HG02885 (cell line): ENCODE results near the gene GNB5.

Experiments used
- ATAC-seq: cut with Tn5 transposase; IDR thresholded peaks from one replicate; pipeline ENCODE4 v1.9.1; 2021; ENCODE audit warnings: mild to moderate bottlenecking; ENCODE audit not compliant: unreplicated experiment, poor library complexity

GNB5 gene

DNA sequence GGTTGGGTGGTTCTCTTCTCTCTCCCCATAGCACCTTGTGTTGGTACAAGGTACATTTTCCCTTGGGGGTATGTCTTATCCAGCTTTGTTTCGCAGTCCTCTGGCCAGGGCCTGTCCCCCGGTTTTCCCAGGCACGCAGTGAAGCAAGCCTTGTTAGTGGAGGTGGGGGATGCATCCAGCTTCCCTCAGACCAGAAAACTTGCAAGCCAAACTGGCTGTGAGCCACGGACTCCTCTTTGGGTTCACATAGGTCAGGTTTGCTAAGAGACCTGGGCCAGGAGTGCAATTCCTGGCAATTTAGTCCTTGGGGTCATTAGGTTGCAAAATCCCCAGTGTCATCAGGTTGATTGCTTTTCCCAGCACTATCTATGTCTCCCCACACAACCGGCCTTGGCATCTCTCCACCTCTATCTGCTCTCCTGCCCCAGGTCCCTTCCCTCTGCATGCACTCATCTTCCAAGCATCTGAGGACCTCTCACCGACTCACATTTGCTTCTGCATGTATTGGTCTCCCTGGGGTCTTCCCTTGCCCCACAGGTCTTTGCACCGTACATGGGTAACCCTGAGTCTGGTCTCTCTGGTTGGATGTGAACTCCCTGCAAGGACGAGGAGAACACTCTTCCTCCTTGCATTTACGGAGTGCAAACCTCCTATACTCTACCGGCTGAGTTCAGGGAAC is 112.9 kb downstream of the GNB5 start:
- no peak for ATAC-seq

DNA sequence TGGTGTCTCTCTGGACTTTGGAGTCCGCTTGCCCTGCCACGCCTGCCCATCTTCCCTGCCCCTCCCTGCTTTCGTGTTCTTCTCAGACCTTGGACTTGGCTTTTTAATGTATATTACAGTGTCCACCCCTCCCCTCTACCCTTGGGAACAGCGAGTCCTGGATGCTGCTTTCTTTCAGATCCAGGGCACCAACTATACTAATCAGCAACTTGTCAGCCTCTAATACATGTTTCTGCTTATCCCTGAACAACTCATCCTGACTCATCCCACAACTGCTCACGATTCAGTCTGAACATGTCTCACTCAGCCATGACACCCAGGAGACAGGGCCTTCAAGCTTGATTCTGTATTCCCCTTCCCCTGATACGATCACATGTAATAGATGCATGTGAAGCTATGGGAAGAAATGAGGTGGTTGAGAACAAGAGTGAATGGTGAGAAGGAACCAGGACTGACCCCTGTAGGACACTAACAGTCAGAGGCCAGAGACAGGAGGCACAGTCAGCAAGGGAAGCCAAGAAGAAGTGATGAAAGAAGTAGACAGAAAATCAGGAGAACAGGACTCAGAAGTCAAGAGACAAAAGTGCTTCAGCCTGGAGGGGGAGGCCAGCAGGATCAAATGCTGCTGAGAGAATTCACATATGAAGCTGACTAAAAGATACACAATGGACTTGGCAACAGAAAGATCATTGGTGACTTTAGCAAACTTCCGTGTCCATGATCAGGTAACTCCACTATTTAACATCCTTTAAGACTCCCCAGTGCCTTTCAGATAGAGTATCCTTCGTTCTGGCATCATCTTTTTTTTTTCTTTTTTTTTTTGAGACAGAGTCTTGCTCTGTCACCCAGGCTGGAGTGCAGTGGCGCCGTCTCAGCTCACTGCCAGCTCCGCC is 114.1 kb downstream of the GNB5 start:
- ATAC-seq, result peak; percentile 78

- no peak for ATAC-seq
Observed at GRCh38 chr15:52071570-52071969, 119.6 kb downstream of the GNB5 start.

- no peak for ATAC-seq
Observed at GRCh38 chr15:52069559-52069958, 121.6 kb downstream of the GNB5 start.

DNA sequence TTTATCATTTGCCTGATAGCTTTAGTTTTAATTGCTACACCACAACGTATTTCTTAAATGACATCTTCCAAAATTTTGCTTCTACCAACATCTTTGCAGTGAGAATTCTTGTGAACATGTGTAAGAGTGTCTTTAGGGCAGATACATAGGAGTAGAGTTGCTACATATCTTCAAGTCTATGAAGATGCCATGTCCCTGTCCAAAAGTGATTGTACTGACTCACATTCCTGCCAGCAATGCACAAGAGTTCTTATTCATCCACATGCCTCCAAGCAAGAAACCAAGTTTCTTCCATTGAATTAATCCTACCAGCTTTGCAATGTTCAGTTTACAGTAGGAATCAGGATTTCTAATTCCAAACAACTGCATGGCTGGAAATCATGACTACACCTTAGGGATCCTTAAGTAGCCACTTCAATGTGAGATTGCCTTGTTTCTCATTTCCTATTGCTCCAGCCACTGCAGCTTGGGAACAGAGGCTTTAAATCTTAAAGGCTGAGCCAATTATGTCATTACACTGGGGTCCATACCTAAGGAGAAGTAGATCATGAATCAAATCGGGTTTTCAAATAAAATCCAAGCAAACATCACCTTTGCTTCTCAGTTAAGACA is 123.1 kb downstream of the GNB5 start:
- no peak for ATAC-seq

DNA sequence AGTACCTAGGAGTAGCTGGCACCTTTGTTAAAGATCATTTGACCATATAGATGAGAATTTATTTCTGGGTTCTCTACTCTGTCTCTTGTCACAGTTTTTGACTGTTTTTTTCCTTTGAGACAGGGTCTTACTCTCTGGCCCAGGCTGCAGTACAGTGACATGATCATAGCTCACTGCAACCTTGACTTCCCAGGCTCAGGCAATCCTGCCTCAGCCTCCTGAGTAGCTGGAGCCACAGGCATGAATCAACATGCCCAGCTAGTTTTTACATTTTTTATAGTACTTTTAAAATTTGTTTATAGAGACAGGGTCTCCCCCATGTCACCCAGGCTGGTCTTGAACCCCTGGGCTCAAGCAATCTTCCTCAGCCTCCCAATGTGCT is 123.7 kb downstream of the GNB5 start:
- ATAC-seq, result no peak

DNA sequence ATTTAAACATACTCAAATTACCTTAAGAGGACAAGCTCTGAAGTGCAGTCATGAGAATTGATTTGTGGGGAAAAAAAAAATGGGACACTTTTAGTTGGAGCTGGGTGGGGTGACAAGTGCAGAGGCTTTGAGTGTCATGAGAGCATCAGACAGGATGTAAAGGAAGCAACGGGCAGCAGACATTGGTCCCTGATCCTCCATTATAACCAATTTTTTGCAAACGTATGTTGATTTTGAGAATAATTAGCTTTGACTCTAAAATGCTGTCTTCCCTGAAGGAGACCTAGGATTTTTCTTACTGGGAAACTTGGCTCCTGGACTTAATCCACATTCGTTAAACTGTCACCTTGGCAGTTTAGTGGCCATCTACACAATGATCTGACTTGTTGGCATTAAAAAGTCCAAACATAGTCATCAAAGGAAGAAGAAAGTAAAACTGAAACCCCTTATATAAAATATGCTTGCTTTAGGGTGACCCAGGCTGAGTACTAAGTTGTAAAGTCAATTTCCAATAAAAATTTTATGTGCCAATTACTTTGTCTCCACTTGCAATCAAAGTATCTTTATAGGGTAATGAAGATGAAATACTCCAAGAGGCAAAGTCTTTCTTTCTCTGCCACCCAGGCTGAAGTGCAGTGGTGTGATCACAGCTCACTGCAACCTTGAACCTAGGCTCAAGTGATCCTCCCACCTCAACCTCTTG is 124.2 kb downstream of the GNB5 start:
- ATAC-seq, result no peak
